ENCODE measurements around the gene ERBIN. TPM values are rescaled to one million over a fixed set of nuclear protein-coding genes. Genes with fewer than 3 reads are reported as not detected.

The ERBIN gene
- total and polyA plus RNA-seq, 7 experiments from 2014 or later: 45.1 to 125 (median 107) TPM

GRCh38 chr5:65927503-65928321, 1.3 kb downstream of the ERBIN start:
- no peaks in the 10 kb centered on the region for H3K9me3 ChIP-seq (ENCODE audit: control insufficient read depth in 2 of 3, low read length in 3 of 3)
- no peaks in the 10 kb centered on the region for H3K27me3 ChIP-seq (ENCODE audit: control insufficient read depth in 2 of 2, insufficient read depth in 2 of 2, low read length in 2 of 2)
- Mint-ChIP-seq H3K4me3 (peak overlapping the region; percentile 89 to 99 (median 97)), H3K4me1 (peaks cover 39 to 60% (median 48%) of the 10 kb centered on the region in 7 donors), H3K9me3 (no peaks in the 10 kb centered on the region), H3K27ac (peak overlapping the region; percentile 32 to 96 (median 95)), H3K27me3 (peaks cover 0 to 22% (median 0%) of the 10 kb centered on the region in 5 donors), H3K36me3 (peaks cover 0 to 13% (median 11%) of the 10 kb centered on the region in 5 donors)
- H3K4me3 ChIP-seq (ENCODE audit: low read length): peak overlapping the region; percentile 81
- DNase-seq (peak in 7 of 9 donors; percentile 18 to 52 (median 37)), ATAC-seq (peak; percentile 26)
- ChIA-PET POLR2A (interaction anchor here (0.6 to 1.9 kb wide), 10 partner anchors 8 to 216 kb away, joined by 3 to 7 read pairs (median 4); partner anchors contain the start of genes NLN, SGTB and SREK1), CTCF (interaction anchor here (0.7 kb wide), 1 partner anchor 165 kb away, joined by 3 read pairs; no protein-coding TSS in a partner anchor)
- intact Hi-C loops (cut with micrococcal nuclease): loop anchor here (1.0 to 10.0 kb wide), 17 partner anchors 9 to 1160 kb away; partner anchors contain the start of genes CENPK (in 1 of the 2), CWC27 (in 1 of the 2), PPWD1 (in 1 of the 2) and SREK1IP1 (in 1 of the 2)
- peaks cover 26 to 28% of the 10 kb centered on the region in 2 donors for H3K4me1 ChIP-seq (ENCODE audit: control insufficient read depth in 2 of 2, insufficient read depth in 2 of 2, low read length in 2 of 2)
- peaks cover 0 to 8% (median 0%) of the 10 kb centered on the region in 3 experiments for H3K36me3 ChIP-seq (ENCODE audit: control insufficient read depth in 2 of 3, insufficient read depth in 3 of 3, low read length in 3 of 3)
- H3K27ac ChIP-seq (ENCODE audit: low read depth, low read length): peak overlapping the region; percentile 96

GRCh38 chr5:65928322-65928752, 2.0 kb downstream of the ERBIN start:
- Mint-ChIP-seq H3K36me3 (peaks cover 0 to 16% (median 16%) of the 10 kb centered on the region in 5 donors), H3K4me3 (peak overlapping the region; percentile 89 to 99 (median 97)), H3K27ac (peak overlapping the region; percentile 32 to 96 (median 95)), H3K4me1 (peaks cover 44 to 60% (median 54%) of the 10 kb centered on the region in 7 donors), H3K9me3 (no peaks in the 10 kb centered on the region), H3K27me3 (peaks cover 0 to 15% (median 0%) of the 10 kb centered on the region in 5 donors)
- Histone ChIP-seq H3K27me3 (ENCODE audit: control insufficient read depth in 2 of 2, insufficient read depth in 2 of 2, low read length in 2 of 2) (no peaks in the 10 kb centered on the region), H3K36me3 (ENCODE audit: control insufficient read depth in 2 of 3, insufficient read depth in 3 of 3, low read length in 3 of 3) (peaks cover 0 to 8% (median 0%) of the 10 kb centered on the region in 3 experiments), H3K9me3 (ENCODE audit: control insufficient read depth in 2 of 3, low read length in 3 of 3) (no peaks in the 10 kb centered on the region), H3K4me1 (ENCODE audit: control insufficient read depth in 2 of 2, insufficient read depth in 2 of 2, low read length in 2 of 2) (peaks cover 32% of the 10 kb centered on the region in 2 donors), H3K4me3 (ENCODE audit: low read length) (peak overlapping the region; percentile 81), H3K27ac (ENCODE audit: low read depth, low read length) (peak overlapping the region; percentile 96)
- peak in 1 of 9 donors; percentile 7 for DNase-seq
- no peak for ATAC-seq
- POLR2A ChIA-PET: interaction anchor here (0.6 to 1.5 kb wide), 3 partner anchors 20 to 216 kb away, joined by 4 to 7 read pairs (median 6); partner anchors contain the start of gene SREK1
- intact Hi-C loops (cut with micrococcal nuclease): loop anchor here (1.0 to 10.0 kb wide), 17 partner anchors 8 to 1161 kb away; partner anchors contain the start of genes CENPK (in 1 of the 2), CWC27 (in 1 of the 2), PPWD1 (in 1 of the 2) and SREK1IP1 (in 1 of the 2)
- CTCF ChIA-PET: no interaction called here

GRCh38 chr5:65928860-65929259, 2.5 kb downstream of the ERBIN start:
- Mint-ChIP-seq H3K36me3 (peaks cover 0 to 18% (median 16%) of the 10 kb centered on the region in 5 donors), H3K27me3 (peaks cover 0 to 10% (median 0%) of the 10 kb centered on the region in 5 donors), H3K4me3 (peak overlapping the region; percentile 89 to 99 (median 97)), H3K9me3 (no peaks in the 10 kb centered on the region), H3K27ac (peak overlapping the region in 2 of 9 donors; percentile 8 to 95), H3K4me1 (peaks cover 42 to 58% (median 52%) of the 10 kb centered on the region in 7 donors)
- Histone ChIP-seq H3K36me3 (ENCODE audit: control insufficient read depth in 2 of 3, insufficient read depth in 3 of 3, low read length in 3 of 3) (peaks cover 0 to 8% (median 0%) of the 10 kb centered on the region in 3 experiments), H3K4me3 (ENCODE audit: low read length) (peak overlapping the region; percentile 81), H3K4me1 (ENCODE audit: control insufficient read depth in 2 of 2, insufficient read depth in 2 of 2, low read length in 2 of 2) (peaks cover 31 to 32% of the 10 kb centered on the region in 2 donors), H3K27ac (ENCODE audit: low read depth, low read length) (peak overlapping the region; percentile 96), H3K9me3 (ENCODE audit: control insufficient read depth in 2 of 3, low read length in 3 of 3) (no peaks in the 10 kb centered on the region), H3K27me3 (ENCODE audit: control insufficient read depth in 2 of 2, insufficient read depth in 2 of 2, low read length in 2 of 2) (no peaks in the 10 kb centered on the region)
- POLR2A ChIA-PET: interaction anchor here (0.6 kb wide), 1 partner anchor 27 kb away, joined by 3 read pairs; no protein-coding TSS in a partner anchor
- ATAC-seq: no peak
- DNase-seq: no peak
- intact Hi-C loops (cut with micrococcal nuclease): loop anchor here (1.0 to 10.0 kb wide), 17 partner anchors 7 to 1162 kb away; partner anchors contain the start of genes CENPK (in 1 of the 2), CWC27 (in 1 of the 2), PPWD1 (in 1 of the 2) and SREK1IP1 (in 1 of the 2)
- CTCF ChIA-PET: no interaction called here

- no peaks in the 10 kb centered on the region for H3K9me3 ChIP-seq (ENCODE audit: control insufficient read depth in 2 of 3, low read length in 3 of 3)
- Mint-ChIP-seq H3K4me3 (peak overlapping the region in 9 of 10 donors; percentile 4 to 97 (median 66)), H3K27me3 (no peaks in the 10 kb centered on the region), H3K36me3 (peaks cover 0 to 36% (median 19%) of the 10 kb centered on the region in 5 donors), H3K9me3 (no peaks in the 10 kb centered on the region), H3K27ac (peak overlapping the region in 8 of 9 donors; percentile 18 to 82 (median 56)), H3K4me1 (peaks cover 56 to 85% (median 65%) of the 10 kb centered on the region in 7 donors)
- H3K4me1 ChIP-seq (ENCODE audit: control insufficient read depth in 2 of 2, insufficient read depth in 2 of 2, low read length in 2 of 2): peaks cover 42 to 48% of the 10 kb centered on the region in 2 donors
- DNase-seq: no peak
- no peak overlapping the region for H3K27ac ChIP-seq (ENCODE audit: low read depth, low read length)
- no peak overlapping the region for H3K4me3 ChIP-seq (ENCODE audit: low read length)
- H3K27me3 ChIP-seq (ENCODE audit: control insufficient read depth in 2 of 2, insufficient read depth in 2 of 2, low read length in 2 of 2): no peaks in the 10 kb centered on the region
- ATAC-seq: no peak
- H3K36me3 ChIP-seq (ENCODE audit: control insufficient read depth in 2 of 3, insufficient read depth in 3 of 3, low read length in 3 of 3): no peaks in the 10 kb centered on the region
- POLR2A ChIA-PET: interaction anchor here (0.8 to 1.1 kb wide), 5 partner anchors 8 to 66 kb away, joined by 3 to 4 read pairs (median 3); no protein-coding TSS in a partner anchor
- CTCF ChIA-PET: no interaction called here
- intact Hi-C loops (cut with micrococcal nuclease): no loop called here
Measured at GRCh38 chr5:65932676-65933075, 6.3 kb downstream of the ERBIN start.

- ATAC-seq (no peak), DNase-seq (no peak)
- peaks cover 51 to 90% (median 70%) of the 10 kb centered on the region in 7 donors for H3K4me1 Mint-ChIP-seq
- no peaks in the 10 kb centered on the region for H3K36me3 ChIP-seq (ENCODE audit: control insufficient read depth in 2 of 3, insufficient read depth in 3 of 3, low read length in 3 of 3)
- ChIA-PET POLR2A (interaction anchor here (1.0 to 1.1 kb wide), 3 partner anchors 9 to 66 kb away, joined by 3 read pairs; no protein-coding TSS in a partner anchor), CTCF (no interaction called here)
- peak overlapping the region in 8 of 9 donors; percentile 0 to 82 (median 52) for H3K27ac Mint-ChIP-seq
- peak overlapping the region in 9 of 10 donors; percentile 4 to 97 (median 66) for H3K4me3 Mint-ChIP-seq
- intact Hi-C loops (cut with micrococcal nuclease): no loop called here
- peaks cover 0 to 41% (median 22%) of the 10 kb centered on the region in 5 donors for H3K36me3 Mint-ChIP-seq
- peaks cover 42 to 48% of the 10 kb centered on the region in 2 donors for H3K4me1 ChIP-seq (ENCODE audit: control insufficient read depth in 2 of 2, insufficient read depth in 2 of 2, low read length in 2 of 2)
- H3K9me3 Mint-ChIP-seq: peaks cover 0 to 4% (median 0%) of the 10 kb centered on the region in 11 donors
- H3K27me3 ChIP-seq (ENCODE audit: control insufficient read depth in 2 of 2, insufficient read depth in 2 of 2, low read length in 2 of 2): no peaks in the 10 kb centered on the region
- H3K9me3 ChIP-seq (ENCODE audit: control insufficient read depth in 2 of 3, low read length in 3 of 3): no peaks in the 10 kb centered on the region
- H3K27me3 Mint-ChIP-seq: no peaks in the 10 kb centered on the region
- no peak overlapping the region for H3K27ac ChIP-seq (ENCODE audit: low read depth, low read length)
- H3K4me3 ChIP-seq (ENCODE audit: low read length): no peak overlapping the region
Measured at GRCh38 chr5:65933295-65933694, 6.9 kb downstream of the ERBIN start.

- no peaks in the 10 kb centered on the region for H3K9me3 ChIP-seq (ENCODE audit: control insufficient read depth in 2 of 3, low read length in 3 of 3)
- peaks cover 18 to 24% of the 10 kb centered on the region in 2 donors for H3K4me1 ChIP-seq (ENCODE audit: control insufficient read depth in 2 of 2, insufficient read depth in 2 of 2, low read length in 2 of 2)
- peaks cover 0 to 2% (median 0%) of the 10 kb centered on the region in 3 experiments for H3K36me3 ChIP-seq (ENCODE audit: control insufficient read depth in 2 of 3, insufficient read depth in 3 of 3, low read length in 3 of 3)
- H3K36me3 Mint-ChIP-seq: peaks cover 0 to 39% (median 22%) of the 10 kb centered on the region in 5 donors
- no peak overlapping the region for H3K4me3 ChIP-seq (ENCODE audit: low read length)
- ChIA-PET CTCF (no interaction called here), POLR2A (interaction anchor here (0.5 kb wide), 1 partner anchor 8 kb away, joined by 3 read pairs; no protein-coding TSS in a partner anchor)
- peak overlapping the region in 7 of 9 donors; percentile 2 to 72 (median 55) for H3K27ac Mint-ChIP-seq
- peaks cover 19 to 77% (median 54%) of the 10 kb centered on the region in 7 donors for H3K4me1 Mint-ChIP-seq
- intact Hi-C loops (cut with micrococcal nuclease): no loop called here
- H3K4me3 Mint-ChIP-seq: peak overlapping the region in 4 of 10 donors; percentile 10 to 54 (median 38)
- H3K27me3 Mint-ChIP-seq: no peaks in the 10 kb centered on the region
- H3K27me3 ChIP-seq (ENCODE audit: control insufficient read depth in 2 of 2, insufficient read depth in 2 of 2, low read length in 2 of 2): no peaks in the 10 kb centered on the region
- ATAC-seq (no peak), DNase-seq (no peak)
- H3K27ac ChIP-seq (ENCODE audit: low read depth, low read length): no peak overlapping the region
- H3K9me3 Mint-ChIP-seq: peaks cover 0 to 11% (median 0%) of the 10 kb centered on the region in 11 donors
Measured at GRCh38 chr5:65938256-65938655, 11.9 kb downstream of the ERBIN start.

Measured in naive thymus-derived CD4-positive, alpha-beta T cell (primary cell).